NCI-H1048 (cell line): ENCODE measurements around the gene LRIT3.

ENCODE experiments used
- DNase-seq: peaks from one replicate; lab custom pipeline; 2025; lab: John Stamatoyannopoulos, UW

Gene LRIT3

GRCh38 chr4:109847896-109848442 lies at the start of gene LRIT3:
Gene LRIT3 (plus strand): TSS chr4:109848107. CDS start chr4:109848202, 95 bp downstream.
- DNase-seq, result no peak

GRCh38 chr4:109798866-109799265 lies 49.0 kb upstream of the LRIT3 start:
- no peak for DNase-seq

GRCh38 chr4:109801099-109801789 lies 46.7 kb upstream of the LRIT3 start:
- DNase-seq, result no peak

- no peak for DNase-seq
Observed at GRCh38 chr4:109801895-109802319, 46.0 kb upstream of the LRIT3 start, which contains the start of gene CFI. Gene CFI (minus strand): TSS chr4:109801999. CDS start chr4:109801971, 28 bp downstream.

GRCh38 chr4:109803924-109804571 lies 43.9 kb upstream of the LRIT3 start:
- peak; percentile 6 for DNase-seq

GRCh38 chr4:109809655-109810054 lies 38.3 kb upstream of the LRIT3 start:
- no peak for DNase-seq

- DNase-seq, result no peak
Observed at GRCh38 chr4:109810552-109811387, 37.1 kb upstream of the LRIT3 start.

GRCh38 chr4:109811707-109812106 lies 36.2 kb upstream of the LRIT3 start:
- no peak for DNase-seq

- peak; percentile 61 for DNase-seq
Observed at GRCh38 chr4:109815151-109816081, 32.5 kb upstream of the LRIT3 start, which contains the start of gene GAR1. Gene GAR1 (plus strand): TSS chr4:109815762. CDS start chr4:109816165, 403 bp downstream.

GRCh38 chr4:109816082-109816442 lies 31.8 kb upstream of the LRIT3 start:
- DNase-seq, result no peak

- no peak for DNase-seq
Observed at GRCh38 chr4:109816894-109817293, 31.0 kb upstream of the LRIT3 start.

- no peak for DNase-seq
Observed at GRCh38 chr4:109818268-109818667, 29.6 kb upstream of the LRIT3 start.

GRCh38 chr4:109820563-109820962 lies 27.3 kb upstream of the LRIT3 start:
- DNase-seq, result no peak

GRCh38 chr4:109821185-109821584 lies 26.7 kb upstream of the LRIT3 start:
- no peak for DNase-seq

- DNase-seq, result no peak
Observed at GRCh38 chr4:109826719-109827118, 21.2 kb upstream of the LRIT3 start.

- no peak for DNase-seq
Observed at GRCh38 chr4:109827672-109828071, 20.2 kb upstream of the LRIT3 start, which contains the start of gene RRH. Gene RRH (plus strand): TSS chr4:109827972. CDS start chr4:109828028, 56 bp downstream.

GRCh38 chr4:109833756-109834155 lies 14.2 kb upstream of the LRIT3 start:
- no peak for DNase-seq

GRCh38 chr4:109836985-109837384 lies 10.9 kb upstream of the LRIT3 start:
- DNase-seq, result no peak

- DNase-seq, result no peak
Observed at GRCh38 chr4:109846395-109847098, 1.4 kb upstream of the LRIT3 start.

- DNase-seq, result no peak
Observed at GRCh38 chr4:109848501-109848900, 594 bp downstream of the LRIT3 start.
